SK-N-SH treated with all-trans-retinoic acid at 6 μM for 48 hours (cell line): Measurements from ENCODE around the gene CDK5.

ENCODE experiments used
- ATAC-seq: fragments of 200-7000 bp; cut with Tn5 transposase; 3 replicates; pipeline ENCODE4 v1.9.1; 2020; ENCODE audit warnings: mild to moderate bottlenecking, moderate library complexity
- ARNTL ChIP-seq: fragments of 450-650 bp; formaldehyde crosslinking; IDR thresholded peaks from 2 replicates; pipeline ENCODE4 v1.5.0; 2020; ENCODE audit warnings: low read depth, mild to moderate bottlenecking, moderate library complexity, borderline replicate concordance
- BACH2 ChIP-seq: fragments of 250-450 bp; sonication (Bioruptor Pico); IDR thresholded peaks from 2 replicates; pipeline ENCODE4 v1.9.0; 2021; ENCODE audit warnings: mild to moderate bottlenecking, borderline replicate concordance
- CREB5 ChIP-seq: fragments of 250-450 bp; sonication (Bioruptor Pico); IDR thresholded peaks from 2 replicates; pipeline ENCODE4 v1.5.1; 2020; ENCODE audit warnings: low read depth, mild to moderate bottlenecking, moderate library complexity
- CSDC2 ChIP-seq: fragments of 250-450 bp; sonication (Bioruptor Pico); IDR thresholded peaks from 2 replicates; pipeline ENCODE4 v1.5.0; 2020; ENCODE audit warnings: mild to moderate bottlenecking, moderate library complexity
- CSRNP3 ChIP-seq: fragments of 250-450 bp; sonication (Bioruptor Pico); IDR thresholded peaks from 2 replicates; pipeline ENCODE4 v1.5.1; 2021; ENCODE audit warnings: mild to moderate bottlenecking, moderate library complexity
- ESRRG ChIP-seq: fragments of 250-450 bp; sonication (Bioruptor Pico); IDR thresholded peaks from 2 replicates; pipeline ENCODE4 v1.6.1; 2021; ENCODE audit warnings: mild to moderate bottlenecking
- GLIS3 ChIP-seq: fragments of 250-450 bp; sonication (Bioruptor Pico); IDR thresholded peaks from 2 replicates; pipeline ENCODE4 v1.5.0; 2020; ENCODE audit warnings: mild to moderate bottlenecking, moderate library complexity
- ISL1 ChIP-seq: fragments of 250-450 bp; sonication (Bioruptor Pico); IDR thresholded peaks from 2 replicates; pipeline ENCODE4 v2.1.2; 2022; ENCODE audit warnings: mild to moderate bottlenecking, moderate library complexity
- OSR1 ChIP-seq: fragments of 250-450 bp; sonication (Bioruptor Pico); IDR thresholded peaks from 2 replicates; pipeline ENCODE4 v1.8.0; 2022; ENCODE audit warnings: moderate library complexity, mild to moderate bottlenecking, inconsistent platforms
- PATZ1 ChIP-seq: fragments of 250-450 bp; sonication (Bioruptor Pico); IDR thresholded peaks from 2 replicates; pipeline ENCODE4 v1.8.0; 2020; ENCODE audit warnings: mild to moderate bottlenecking, moderate library complexity, borderline replicate concordance
- POU6F1 ChIP-seq: fragments of 250-450 bp; sonication (Bioruptor Pico); IDR thresholded peaks from 2 replicates; pipeline ENCODE4 v1.8.0; 2021; ENCODE audit warnings: low read depth, mild to moderate bottlenecking, moderate library complexity, borderline replicate concordance
- PPARA ChIP-seq: fragments of 250-450 bp; sonication (Bioruptor Pico); IDR thresholded peaks from 2 replicates; pipeline ENCODE4 v1.5.0; 2020; ENCODE audit warnings: mild to moderate bottlenecking, borderline replicate concordance
- SNAI2 ChIP-seq: fragments of 250-450 bp; sonication (Bioruptor Pico); IDR thresholded peaks from 2 replicates; pipeline ENCODE4 v1.5.0; 2020; ENCODE audit warnings: mild to moderate bottlenecking, moderate library complexity
- TCF4 ChIP-seq: fragments of 250-450 bp; sonication (Bioruptor Pico); IDR thresholded peaks from 2 replicates; pipeline ENCODE4 v1.8.0; 2021; ENCODE audit warnings: mild to moderate bottlenecking, moderate library complexity, borderline replicate concordance
- TOX ChIP-seq: fragments of 250-450 bp; sonication (Bioruptor Pico); IDR thresholded peaks from 2 replicates; pipeline ENCODE4 v1.8.0; 2021; ENCODE audit warnings: mild to moderate bottlenecking, moderate library complexity, borderline replicate concordance
- TSHZ2 ChIP-seq: fragments of 250-450 bp; sonication (Bioruptor Pico); IDR thresholded peaks from 2 replicates; pipeline ENCODE4 v1.5.0; 2020; ENCODE audit warnings: mild to moderate bottlenecking, moderate library complexity
- ZC3H10 ChIP-seq: fragments of 250-450 bp; sonication (Bioruptor Pico); IDR thresholded peaks from 2 replicates; pipeline ENCODE4 v1.5.1; 2021; ENCODE audit warnings: mild to moderate bottlenecking, moderate library complexity
- ZFP30 ChIP-seq: fragments of 450-650 bp; formaldehyde crosslinking; IDR thresholded peaks from 2 replicates; pipeline ENCODE4 v1.5.0; 2022; ENCODE audit warnings: mild to moderate bottlenecking, moderate library complexity
- ZNF565 ChIP-seq: fragments of 450-650 bp; formaldehyde crosslinking; conservative IDR thresholded peaks from 2 replicates; pipeline ENCODE4 v1.5.0; 2020; ENCODE audit warnings: low read depth, mild to moderate bottlenecking, moderate library complexity
- ZNF70 ChIP-seq: fragments of 450-650 bp; formaldehyde crosslinking; IDR thresholded peaks from 2 replicates; pipeline ENCODE4 v1.5.0; 2020; ENCODE audit warnings: mild to moderate bottlenecking, moderate library complexity
- ZNF8 ChIP-seq: fragments of 450-650 bp; formaldehyde crosslinking; IDR thresholded peaks from 2 replicates; pipeline ENCODE4 v1.5.0; 2020; ENCODE audit warnings: mild to moderate bottlenecking, moderate library complexity

Gene CDK5

GRCh38 chr7:151014950-151015349 is 42.7 kb downstream of the CDK5 start (continued):
- TF ChIP-seq TSHZ2 (CRISPR knock-in tag) (no peak), TOX (no peak), ARNTL (CRISPR knock-in tag) (no peak), ZFP30 (no peak), PPARA (CRISPR knock-in tag) (no peak), SNAI2 (CRISPR knock-in tag) (no peak), TCF4 (CRISPR knock-in tag) (no peak), ZNF8 (CRISPR knock-in tag) (no peak)

GRCh38 chr7:151013733-151014497 is 43.8 kb downstream of the CDK5 start:
- ATAC-seq: peak; percentile 51
- TF ChIP-seq ZNF70 (CRISPR knock-in tag) (peak; percentile 47; the same call in 1 of the 2 replicates), ZNF565 (CRISPR knock-in tag) (no peak)

GRCh38 chr7:151013356-151013732 is 44.4 kb downstream of the CDK5 start:
- ATAC-seq: peak; percentile 50
- TF ChIP-seq ZNF70 (CRISPR knock-in tag): no peak
- no peak for TF ChIP-seq TCF4 (CRISPR knock-in tag)
- no peak for TF ChIP-seq CREB5 (CRISPR knock-in tag)
- no peak for TF ChIP-seq ESRRG (CRISPR knock-in tag)
- no peak for TF ChIP-seq SNAI2 (CRISPR knock-in tag)
- no peak for TF ChIP-seq ARNTL (CRISPR knock-in tag)
- no peak for TF ChIP-seq PATZ1
- no peak for TF ChIP-seq ZNF8 (CRISPR knock-in tag)
- no peak for TF ChIP-seq ZC3H10
- no peak for TF ChIP-seq TSHZ2 (CRISPR knock-in tag)
- no peak for TF ChIP-seq GLIS3
- no peak for TF ChIP-seq POU6F1
- no peak for TF ChIP-seq PPARA (CRISPR knock-in tag)
- no peak for TF ChIP-seq TOX
- no peak for TF ChIP-seq OSR1 (CRISPR knock-in tag)
- TF ChIP-seq ISL1: no peak
- TF ChIP-seq CSRNP3 (CRISPR knock-in tag): no peak
- TF ChIP-seq BACH2: no peak
- TF ChIP-seq CSDC2: no peak
